NCI-H2227 (cell line): Measurements from ENCODE around the gene SCYGR3.
"Not testable (repeated sequence)": the region's sequence is repeated elsewhere in the genome, so short reads cannot be mapped to it uniquely, and the experiment has no call there.

Source experiments
- DNase-seq: peaks from one replicate; lab custom pipeline; 2025; ENCODE audit not compliant: unreplicated experiment; lab: John Stamatoyannopoulos, UW

SCYGR3 gene

DNA sequence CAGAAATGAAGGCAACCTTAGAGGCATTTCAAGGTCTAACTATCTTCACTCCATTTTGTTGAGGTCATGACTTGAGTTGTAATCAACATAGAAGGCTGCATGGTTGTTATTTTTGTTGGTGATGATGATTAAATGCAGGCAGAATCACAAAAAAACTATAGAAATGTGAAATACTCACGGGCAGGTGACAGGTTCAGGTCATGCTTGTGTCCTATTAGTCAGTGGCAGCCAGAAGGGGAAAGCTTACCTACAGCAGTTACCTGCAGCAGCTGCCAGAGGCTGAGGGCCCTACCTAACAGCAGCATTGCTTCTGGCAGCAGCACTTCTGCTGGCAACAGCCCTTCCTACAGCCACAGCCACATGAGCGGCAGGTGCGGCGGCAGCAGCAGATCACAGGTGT lies 394 bp downstream of the SCYGR3 start:
- no peak for DNase-seq

DNA sequence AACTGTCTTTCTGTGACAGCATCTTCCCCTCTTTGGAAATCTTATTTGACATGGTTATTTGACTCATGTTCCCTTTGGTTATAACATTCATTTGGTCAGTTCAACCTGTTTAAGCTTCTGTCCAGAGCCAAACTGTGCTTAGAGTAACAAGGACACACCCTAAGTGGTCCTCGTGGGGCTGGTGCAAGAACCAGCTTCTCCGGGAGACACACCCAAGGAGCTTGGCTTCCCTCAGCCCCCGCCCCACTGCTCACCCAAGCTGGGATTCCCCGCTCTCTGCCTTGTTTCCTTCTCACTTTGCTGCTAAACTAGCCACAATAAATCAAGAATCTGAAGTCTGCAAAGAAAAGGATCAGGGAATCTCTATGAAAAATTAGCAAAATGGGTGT lies 1.4 kb downstream of the SCYGR3 start:
- DNase-seq = no peak

DNA sequence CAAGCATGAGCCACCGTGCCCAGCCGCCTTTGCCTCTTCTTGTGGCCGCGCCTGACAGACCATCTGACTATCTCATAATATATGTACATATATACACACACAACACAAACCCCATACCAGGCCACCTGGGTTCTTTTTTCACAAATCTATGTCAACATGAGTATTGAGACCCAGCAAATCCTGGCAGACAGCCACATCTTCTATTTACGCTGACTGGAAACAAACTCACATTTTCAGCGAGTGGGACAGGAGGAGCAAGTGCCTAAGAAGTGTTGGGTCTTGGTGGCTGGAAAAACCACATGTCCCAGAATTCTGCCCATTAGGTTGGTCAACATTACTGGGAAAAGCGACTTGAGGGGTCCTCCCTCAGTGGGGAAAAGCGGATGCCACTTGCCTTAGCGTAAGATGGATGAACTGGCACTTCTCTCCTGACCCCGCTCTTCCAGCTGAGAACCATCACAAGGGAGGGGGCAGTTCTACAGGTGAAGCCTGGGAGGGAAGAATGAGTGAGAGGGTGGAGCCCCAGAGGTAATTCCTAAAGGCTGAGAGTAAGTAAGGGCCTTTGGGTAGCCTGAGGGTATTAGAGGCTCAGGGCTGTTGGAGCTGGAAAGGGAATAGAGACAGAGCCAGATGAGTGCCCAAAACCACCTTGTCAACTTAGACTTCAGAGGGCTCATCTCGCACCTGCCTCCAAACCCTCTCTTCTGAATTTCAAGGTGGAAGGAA lies 1.9 kb downstream of the SCYGR3 start:
- no peak for DNase-seq

DNA sequence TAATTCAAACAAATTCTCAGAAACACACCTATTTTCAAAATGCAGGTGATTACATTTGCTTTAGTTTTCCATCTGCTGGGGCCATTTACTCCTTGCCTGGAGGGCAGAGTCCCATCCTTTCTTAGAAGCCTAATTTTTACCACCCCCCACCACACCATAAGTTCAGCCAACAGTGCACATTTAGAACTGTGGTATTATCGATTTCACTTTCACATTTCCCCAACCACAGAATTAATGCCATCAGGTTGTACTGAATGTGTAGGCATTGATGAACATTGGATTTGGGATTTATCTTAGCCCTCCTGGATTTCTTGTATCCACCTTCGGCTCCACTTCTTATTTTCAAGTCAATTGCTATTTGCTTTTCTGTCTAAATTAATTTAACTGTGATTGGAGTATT lies 4.5 kb downstream of the SCYGR3 start:
- DNase-seq = no peak

DNA sequence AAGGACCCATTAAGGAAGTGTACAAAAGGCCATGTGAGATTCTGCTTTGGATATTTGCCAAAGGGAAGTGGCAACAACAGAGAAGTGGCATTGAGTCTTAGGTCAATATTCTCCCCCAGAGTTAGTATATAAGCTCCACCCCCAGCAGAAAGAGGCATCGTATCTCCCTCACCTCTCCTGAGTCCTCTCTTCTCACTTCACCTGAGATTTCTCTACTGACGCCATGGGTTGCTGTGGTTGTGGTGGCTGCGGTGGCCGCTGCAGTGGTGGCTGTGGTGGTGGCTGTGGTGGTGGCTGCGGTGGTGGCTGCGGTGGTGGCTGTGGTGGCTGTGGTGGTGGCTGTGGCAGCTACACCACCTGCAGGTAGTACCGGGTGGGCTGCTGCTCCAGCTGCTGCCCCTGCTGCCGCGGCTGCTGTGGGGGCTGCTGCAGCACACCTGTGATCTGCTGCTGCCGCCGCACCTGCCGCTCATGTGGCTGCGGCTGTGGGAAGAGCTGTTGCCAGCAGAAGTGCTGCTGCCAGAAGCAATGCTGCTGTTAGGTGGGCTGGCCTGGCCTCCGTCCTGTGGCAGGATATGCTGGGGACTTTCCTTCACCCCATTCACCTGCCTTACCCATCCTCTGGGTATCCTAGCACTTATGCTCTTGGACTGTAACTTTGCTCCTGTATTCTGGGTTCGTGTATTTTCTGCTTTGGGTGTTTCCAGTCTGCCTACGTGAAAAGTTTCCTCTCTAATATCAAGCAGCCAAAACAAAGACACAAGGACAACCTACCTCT lies 5.9 kb downstream of the SCYGR3 start:
- no peak for DNase-seq

DNA sequence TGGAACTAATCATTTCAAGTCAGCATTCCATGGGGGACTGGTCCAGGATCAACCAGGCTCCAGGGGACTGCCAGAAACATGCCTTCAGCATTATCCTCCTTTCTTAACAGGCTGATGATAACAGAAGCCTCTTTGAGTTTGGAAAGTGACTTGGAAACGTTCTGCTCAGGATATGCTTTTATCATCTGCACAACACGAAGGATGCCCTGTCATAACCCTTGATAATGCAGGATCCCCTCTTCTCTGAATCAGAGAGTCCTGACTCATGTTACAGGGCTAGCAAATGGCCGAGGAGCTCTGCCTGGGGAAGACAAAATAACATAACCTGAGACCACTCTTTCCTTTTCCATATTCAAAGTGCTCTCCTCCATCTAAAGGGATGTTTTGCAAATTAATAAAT lies 6.7 kb downstream of the SCYGR3 start:
- no peak for DNase-seq

DNA sequence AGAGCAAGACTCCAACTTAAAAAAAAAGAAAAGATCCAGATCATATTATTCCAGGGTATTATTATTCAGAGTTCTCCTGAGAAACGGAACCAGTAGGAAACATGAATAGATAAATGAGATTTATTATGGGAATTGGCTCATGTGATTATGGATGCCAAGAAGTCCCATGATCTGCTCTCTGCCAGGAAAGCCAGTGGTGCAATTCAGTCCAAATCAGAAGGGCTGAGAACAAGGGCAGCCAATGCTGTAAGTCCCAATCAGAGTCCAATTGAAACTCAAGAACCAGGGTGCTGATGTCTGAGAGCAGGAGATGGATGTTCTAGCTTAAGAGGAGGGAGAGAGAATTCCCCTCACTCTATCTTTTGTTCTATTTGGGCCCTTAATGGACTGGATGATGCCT lies 8.2 kb downstream of the SCYGR3 start:
- no peak for DNase-seq

DNA sequence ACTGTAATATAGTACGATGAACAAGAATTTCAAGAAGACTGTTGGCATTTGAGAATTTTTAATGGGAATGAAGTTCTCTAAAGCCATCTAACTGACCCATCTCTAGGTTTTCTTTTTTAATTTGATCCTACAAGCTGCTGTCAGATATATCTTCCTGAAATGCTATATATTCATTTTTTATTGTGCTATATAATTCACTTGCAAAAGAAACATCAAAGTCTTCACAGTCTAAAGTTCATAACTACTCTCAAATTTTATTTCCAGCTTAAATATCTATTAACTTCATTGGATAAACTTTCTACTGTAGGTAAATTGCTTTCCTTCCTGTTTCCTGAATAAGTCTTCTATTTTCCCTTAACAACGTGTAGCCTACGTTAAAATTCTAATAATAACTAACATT lies 12.3 kb downstream of the SCYGR3 start:
- DNase-seq = no peak

DNA sequence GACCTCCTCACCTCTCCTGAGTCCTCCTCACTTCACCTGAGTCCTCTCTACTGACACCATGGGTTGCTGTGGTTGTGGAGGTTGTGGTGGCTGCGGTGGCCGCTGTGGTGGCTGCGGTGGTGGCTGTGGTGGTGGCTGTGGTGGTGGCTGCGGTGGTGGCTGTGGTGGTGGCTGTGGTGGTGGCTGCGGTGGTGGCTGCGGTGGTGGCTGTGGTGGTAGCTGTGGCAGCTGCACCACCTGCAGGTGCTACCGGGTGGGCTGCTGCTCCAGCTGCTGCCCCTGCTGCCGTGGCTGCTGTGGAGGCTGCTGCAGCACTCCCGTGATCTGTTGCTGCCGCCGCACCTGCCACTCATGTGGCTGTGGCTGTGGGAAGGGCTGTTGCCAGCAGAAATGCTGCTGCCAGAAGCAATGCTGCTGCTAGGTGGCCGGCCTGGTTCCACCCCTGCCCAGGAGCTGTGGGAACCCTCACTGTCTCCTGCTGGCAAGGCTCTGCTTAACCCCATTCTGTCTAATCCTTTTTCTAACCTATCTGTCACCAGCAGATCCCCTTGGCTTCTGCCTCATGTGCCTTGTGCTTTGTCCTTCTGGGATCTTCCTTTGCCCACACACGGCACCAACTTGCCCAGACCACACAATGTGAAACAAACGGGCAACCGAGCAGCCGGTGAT lies 15.7 kb downstream of the SCYGR3 start, which contains the start of gene SCYGR2:
TSS of gene SCYGR2 (plus strand) at position 59 of the 669 bp plus-strand sequence. CDS start at position 59, 0 bp downstream.
- not testable (repeated sequence) for DNase-seq

DNA sequence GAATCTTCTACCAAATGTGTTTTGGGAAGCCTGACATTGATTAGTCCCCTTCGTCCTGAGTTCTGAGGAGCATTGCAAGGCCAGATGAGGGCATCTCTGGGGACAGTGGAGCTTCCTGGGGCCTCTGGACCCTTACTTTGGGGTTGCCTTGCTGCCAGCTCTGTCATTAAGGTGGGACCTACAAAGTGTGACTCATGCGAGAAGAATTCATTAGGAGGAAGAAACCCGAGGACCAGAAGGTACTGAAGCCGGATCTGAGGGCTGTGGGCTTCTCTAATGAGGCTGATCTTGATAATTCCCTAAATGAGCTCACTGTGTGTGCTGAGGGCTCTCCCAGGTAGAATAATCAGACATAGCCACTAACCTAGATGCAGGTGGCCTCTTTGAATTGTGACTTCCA lies 16.6 kb downstream of the SCYGR3 start:
- DNase-seq = no peak

DNA sequence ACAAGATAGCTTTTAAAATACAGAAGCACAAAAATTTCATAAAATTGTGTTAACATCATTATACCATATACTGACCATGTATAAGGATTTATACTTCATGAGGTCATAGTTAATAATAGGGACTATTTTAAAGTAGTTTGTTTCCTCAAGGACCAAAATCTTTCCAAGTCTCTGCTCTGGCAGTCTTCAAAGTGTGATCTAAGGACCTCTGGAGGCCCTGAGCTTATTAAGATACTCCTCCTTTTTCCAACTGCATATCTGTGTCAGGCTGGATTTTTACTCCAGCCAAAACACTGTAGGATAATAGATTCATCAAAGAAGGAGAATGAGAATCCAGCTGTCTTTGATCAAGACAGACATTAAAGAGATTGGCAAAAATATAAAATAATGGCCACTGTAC lies 17.6 kb downstream of the SCYGR3 start:
- DNase-seq = no peak

DNA sequence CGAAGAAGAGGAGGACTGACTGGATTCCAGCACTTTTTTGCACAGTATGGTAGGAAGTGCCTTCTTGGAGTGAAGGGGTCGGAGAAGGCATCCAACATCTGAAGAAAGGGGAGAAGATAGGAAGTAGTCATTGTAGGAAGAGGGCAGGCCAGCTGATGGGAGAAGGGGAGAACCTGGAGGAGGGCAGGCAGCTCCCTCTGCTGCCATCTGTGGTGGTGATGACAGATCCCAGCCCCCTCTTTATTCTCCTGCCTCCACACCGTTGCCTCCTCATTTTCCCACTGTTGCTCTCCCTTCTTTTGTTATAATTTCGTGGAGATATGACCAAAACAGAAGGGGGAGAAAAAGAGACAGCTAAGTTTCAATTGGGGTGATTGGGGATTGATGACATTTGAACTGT lies 18.8 kb downstream of the SCYGR3 start:
- DNase-seq = no peak

DNA sequence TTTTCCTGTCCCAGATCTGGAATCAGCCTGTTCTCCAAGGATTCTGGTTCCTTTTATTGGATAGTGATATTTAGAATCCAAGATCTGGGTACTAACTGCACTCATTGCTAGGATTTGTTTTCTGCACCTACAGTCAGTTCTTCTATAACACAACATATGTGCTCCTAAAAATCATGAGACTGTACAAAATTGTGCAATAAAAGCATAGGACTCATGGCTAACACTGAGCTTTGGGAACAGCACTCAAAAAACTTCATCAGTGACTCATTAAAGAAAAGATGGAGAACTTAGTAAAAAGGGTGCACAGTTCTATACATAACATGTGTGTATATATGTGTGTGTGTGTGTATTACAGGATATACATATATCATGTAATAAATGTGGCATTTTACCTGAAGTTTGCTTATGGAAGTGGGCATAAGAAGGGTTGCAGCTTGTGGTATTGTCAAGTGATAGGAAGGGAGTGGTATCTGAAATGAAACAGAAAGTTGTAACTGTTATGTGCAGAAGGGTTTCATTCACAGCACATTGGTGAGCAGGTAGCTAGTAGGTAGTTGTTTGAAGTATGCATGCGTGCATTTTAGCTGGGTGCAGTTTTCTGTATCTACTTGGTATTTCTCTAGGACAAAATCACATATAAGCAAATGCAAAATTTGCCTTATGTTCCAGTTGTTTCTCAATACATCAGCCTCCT lies 21.8 kb downstream of the SCYGR3 start:
- DNase-seq = no peak

DNA sequence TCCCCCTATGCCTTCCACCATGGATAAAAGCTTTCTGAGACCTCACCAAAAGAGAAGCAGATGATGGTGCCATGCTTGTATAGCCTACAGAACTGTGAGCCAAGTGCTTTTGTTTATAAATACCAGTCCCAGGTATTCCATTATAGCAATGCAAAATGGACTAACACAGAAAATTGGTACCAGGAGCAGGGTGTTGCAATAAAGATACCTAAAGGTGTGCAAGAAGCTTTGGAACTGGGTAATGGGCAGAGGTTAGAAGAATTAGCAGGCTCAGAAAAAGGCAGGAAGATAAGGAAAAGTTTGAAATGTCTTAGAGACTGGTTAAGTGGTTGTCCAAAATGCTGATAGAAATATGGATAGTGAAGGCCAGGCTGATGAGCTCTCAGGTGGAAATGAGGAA lies 32.3 kb downstream of the SCYGR3 start:
- DNase-seq = no peak

DNA sequence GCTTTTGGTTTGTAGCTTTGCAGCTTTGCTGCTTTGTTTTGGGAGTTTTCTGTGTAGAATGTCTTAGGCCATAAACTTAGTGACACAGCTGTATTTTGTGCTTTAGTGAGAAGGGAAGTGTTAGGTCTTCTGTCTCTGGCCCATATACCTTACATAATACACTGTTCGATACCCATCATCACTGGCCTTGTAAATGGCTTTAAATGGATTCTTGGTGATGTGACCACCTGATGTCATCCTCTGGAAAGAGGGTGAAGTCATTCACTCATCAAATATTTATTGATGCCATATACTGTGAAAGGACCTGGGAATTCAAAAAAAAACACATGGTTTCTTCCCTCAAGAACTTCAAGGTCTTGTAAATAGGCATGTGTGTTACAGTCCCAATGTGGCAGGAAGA lies 34.8 kb downstream of the SCYGR3 start:
- DNase-seq = no peak

DNA sequence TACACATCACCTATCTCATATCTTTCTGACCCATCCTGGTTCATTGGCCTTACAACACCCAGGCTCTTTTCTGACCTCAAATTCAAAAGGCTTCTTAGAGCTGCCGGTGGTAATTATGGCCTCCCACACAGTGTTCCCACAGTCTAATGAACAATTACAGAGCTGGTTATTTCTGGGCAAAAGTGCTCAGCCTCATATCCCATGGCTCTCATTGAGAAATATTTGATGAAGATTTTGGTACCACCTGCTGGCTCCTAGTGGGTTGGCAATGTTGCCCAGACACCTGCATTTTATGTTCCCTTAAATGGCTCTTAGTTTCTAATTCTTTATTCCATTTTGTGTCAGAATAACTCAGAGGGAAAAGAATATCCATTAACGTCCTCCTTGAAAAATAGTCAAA lies 36.0 kb downstream of the SCYGR3 start:
- DNase-seq = no peak

DNA sequence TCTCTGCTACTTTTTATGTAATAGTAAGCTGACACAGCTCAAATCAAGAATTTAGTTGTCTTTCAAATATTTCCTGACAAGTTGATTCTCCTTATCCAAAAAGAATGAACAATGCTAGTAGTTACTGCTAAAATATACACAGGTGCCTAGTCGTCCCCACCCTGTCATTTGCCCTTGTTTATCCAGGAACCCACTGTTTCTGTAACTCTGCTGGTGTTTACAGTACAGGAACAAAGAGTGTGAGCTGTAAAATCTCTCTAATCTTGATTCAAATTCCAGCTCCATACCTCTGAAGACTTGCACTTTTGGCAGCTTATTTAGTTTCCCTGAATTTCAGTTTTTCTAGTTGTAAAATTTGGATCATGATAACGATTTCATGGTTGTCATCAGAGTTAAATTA lies 37.1 kb downstream of the SCYGR3 start:
- no peak for DNase-seq

DNA sequence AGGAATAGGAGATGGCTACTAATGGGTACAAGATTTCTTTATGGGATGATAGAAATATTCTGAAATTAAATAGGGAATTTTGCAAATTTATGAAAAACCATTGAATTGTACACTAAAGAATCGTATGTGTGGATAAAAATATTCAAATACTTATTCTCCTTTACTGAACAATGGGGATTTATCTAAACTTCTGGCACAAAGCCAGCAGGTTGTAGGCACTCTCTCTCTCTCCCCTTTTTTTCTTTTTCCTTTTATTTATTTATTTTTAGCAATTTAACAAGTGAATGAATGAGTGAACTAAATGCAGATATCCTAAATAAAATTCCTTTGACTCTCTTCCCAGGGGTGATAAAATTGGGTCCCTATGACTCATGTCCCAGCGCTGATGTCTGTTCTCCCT lies 37.8 kb downstream of the SCYGR3 start:
- no peak for DNase-seq

DNA sequence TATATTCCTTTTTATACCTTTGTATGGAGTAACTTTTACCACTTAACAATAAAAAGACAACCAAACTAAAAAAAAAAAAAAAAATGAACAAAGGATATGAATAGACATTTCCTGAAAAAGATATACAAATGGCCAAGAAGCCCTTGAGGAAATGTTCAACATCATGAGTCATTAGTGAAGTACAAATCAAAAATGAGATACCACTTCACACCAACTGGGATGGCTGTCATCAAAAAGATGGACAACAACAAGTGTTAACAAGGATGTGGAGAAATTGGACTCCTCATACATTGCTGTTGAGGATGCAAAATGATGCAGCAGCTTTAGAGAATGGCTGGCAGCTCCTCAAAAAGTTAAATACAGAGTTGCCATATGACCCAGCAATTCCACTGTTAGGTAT lies 38.5 kb downstream of the SCYGR3 start:
- DNase-seq = no peak

DNA sequence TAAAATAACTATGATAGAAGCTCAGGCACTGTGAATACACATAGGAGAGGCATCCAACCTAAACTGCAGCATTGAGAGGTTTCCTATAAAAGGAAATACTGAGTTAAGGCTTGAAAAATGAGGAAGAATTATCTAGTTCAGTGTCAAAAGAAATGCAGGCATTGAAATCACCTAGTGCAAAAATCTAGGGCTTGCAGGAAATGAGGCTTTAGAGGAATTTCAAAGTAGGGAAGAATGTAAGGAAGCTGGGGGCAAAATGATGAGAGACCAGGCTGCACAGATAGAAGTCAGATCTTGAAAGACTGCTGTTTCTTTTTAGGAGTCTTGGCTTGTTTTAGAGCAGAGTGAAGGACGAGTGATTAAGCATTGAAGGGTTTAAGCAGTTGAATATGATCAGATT lies 44.0 kb downstream of the SCYGR3 start:
- DNase-seq = no peak

DNA sequence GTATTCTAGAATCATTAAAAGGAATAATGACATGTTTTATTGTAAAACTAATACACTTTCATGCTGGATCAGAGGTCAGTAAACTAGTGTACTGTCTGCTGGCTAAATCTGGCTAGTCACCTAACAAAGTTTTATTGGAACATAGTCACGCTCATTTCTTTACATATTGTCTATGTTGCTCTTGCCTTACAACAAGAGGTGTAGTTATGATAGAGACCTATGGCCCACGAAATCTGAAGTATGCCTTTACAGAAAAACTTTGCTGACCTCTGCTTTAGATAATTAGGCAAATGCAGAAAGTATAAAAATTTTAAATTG lies 45.8 kb downstream of the SCYGR3 start:
- DNase-seq = no peak

DNA sequence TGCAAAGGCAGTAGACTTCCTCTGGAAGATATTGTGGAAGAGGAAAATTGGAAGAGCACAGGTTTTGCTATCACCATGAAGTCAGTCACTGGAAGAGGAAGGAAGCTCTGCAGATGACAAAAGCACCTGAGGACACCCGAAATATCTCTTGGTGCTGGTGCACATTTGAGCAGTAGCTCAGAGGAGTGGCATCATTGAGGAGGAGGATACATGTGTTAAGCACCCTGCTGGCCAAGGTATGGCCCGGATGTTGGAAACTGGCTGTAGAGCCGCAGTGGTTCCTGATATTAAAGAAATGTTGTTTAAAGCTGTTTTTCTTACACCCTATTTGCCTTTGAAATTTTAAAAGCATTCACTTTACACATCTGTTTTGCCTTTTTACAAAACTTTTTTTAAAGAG lies 48.6 kb downstream of the SCYGR3 start:
- no peak for DNase-seq
